Measurements from ENCODE around the gene ETV6. TPM values are rescaled to one million over a fixed set of nuclear protein-coding genes. Genes with fewer than 3 reads are reported as not detected.

ETV6 gene
- total and polyA plus RNA-seq, 2 of the 8 experiments (the other 6 are each of a cell fraction or from before 2014, with no cell fraction given) = 5.5 to 23.9 TPM

DNA sequence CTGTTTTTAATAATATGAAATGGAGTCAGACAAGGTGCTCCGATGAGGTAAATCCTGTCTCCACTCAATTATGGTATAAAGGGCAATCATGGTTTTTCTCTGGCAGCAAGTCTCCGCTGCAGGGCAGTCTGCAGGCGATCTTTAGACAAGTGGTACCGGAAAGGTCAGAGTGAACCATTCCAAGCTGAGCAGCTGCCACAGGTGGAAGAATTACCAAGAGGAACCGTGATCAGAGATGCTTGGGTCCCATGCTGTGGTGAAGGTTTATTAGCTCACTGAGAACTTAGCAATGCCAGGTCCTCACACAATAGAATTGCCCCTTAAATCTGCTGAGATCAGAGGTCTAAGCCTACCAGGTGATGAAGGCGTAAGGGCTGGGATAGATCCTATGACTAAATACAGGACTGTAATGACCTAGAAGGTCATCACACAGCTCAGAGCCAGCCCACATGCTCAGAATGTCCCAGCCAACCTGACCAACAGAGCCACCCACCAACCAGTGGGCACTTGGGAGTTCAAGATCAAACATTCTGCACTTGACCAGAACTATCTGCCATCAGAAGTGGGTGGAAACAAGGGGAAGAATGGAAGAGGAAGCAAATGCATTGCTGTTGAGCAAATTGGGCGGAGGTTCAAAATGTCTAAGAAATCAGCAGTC, 246.1 kb downstream of the ETV6 start:
- H3K14ac ChIP-seq (ENCODE audit: insufficient read length) = no peak overlapping the region
- no peak overlapping the region for H4K91ac ChIP-seq (replicated peaks; ENCODE audit: insufficient read length, low read length)
- H3K18ac ChIP-seq (ENCODE audit: extremely low read depth, low read length) = no peak overlapping the region
- H3K27me3 ChIP-seq (replicated peaks in 1 of 4; ENCODE audit: control insufficient read depth in 3 of 4, extremely low read depth in 1 of 4, insufficient read depth in 3 of 4, low read length in 3 of 4) = no peaks in the 10 kb centered on the region
- peaks cover 0 to 3% (median 0%) of the 10 kb centered on the region in 4 experiments; a peak in 2 of 7 replicates for H3K4me1 ChIP-seq (replicated peaks in 1 of 4; ENCODE audit: control insufficient read depth in 3 of 4, insufficient read depth in 4 of 4, low read length in 3 of 4)
- no peaks in the 10 kb centered on the region; a peak in 1 of 8 replicates for H3K36me3 ChIP-seq (ENCODE audit: control insufficient read depth in 2 of 4, insufficient read depth in 4 of 4, low read length in 3 of 4)
- WGBS, 2 experiments (ENCODE audit: extremely low coverage in 1 of 2, insufficient coverage in 1 of 2, insufficient read length in 1 of 2, insufficient replicate concordance in 2 of 2, low coverage in 1 of 2, low lambda C conversion rate in 2 of 2, missing lambda C conversion rate in 1 of 2) = 92% methylated on average over 7 of the region's 7 CpGs; no CpG with 5 or more reads in 1 of the 2 experiments
- no peak overlapping the region for H4K8ac ChIP-seq (ENCODE audit: extremely low read depth, insufficient read depth, low read length)
- H4K5ac ChIP-seq (ENCODE audit: insufficient read length, low read depth, low read length) = no peak overlapping the region
- no peak overlapping the region; a peak in 1 of 7 replicates for H3K9ac ChIP-seq (replicated peaks in 1 of 4; ENCODE audit: extremely low read depth in 1 of 4, low read depth in 3 of 4, low read length in 3 of 4)
- no peaks in the 10 kb centered on the region for H3K23me2 ChIP-seq (ENCODE audit: low read depth, low read length)
- no peak overlapping the region for H3K4me2 ChIP-seq (ENCODE audit: insufficient read depth in 1 of 2, low read depth in 2 of 2, low read length in 2 of 2)
- no peak overlapping the region for H3K4me3 ChIP-seq (ENCODE audit: extremely low read depth in 1 of 4, insufficient read depth in 2 of 4, low read depth in 3 of 4, low read length in 4 of 4)
- no peak overlapping the region for H3K4ac ChIP-seq (replicated peaks; ENCODE audit: insufficient read length, low read depth, low read length)
- no peak overlapping the region for H2AK5ac ChIP-seq (ENCODE audit: low read depth, low read length)
- no peak for DNase-seq (ENCODE audit: low read depth in 1 of 2, low spot score in 2 of 2)
- ChIA-PET CTCF (ENCODE audit: partially characterized antibody) (interaction anchor here (1.0 kb wide), 1 partner anchor 140 kb away, joined by 3 read pairs; no protein-coding TSS in a partner anchor), POLR2A (ENCODE audit: partially characterized antibody) (interaction anchor here (0.5 kb wide), 1 partner anchor 31 kb away, joined by 3 read pairs; no protein-coding TSS in a partner anchor)
- no peak overlapping the region for H2AFZ ChIP-seq (ENCODE audit: low read length)
- no peak overlapping the region for H3K56ac ChIP-seq (replicated peaks; ENCODE audit: insufficient read length, low read depth, low read length)
- H3K27ac ChIP-seq (ENCODE audit: low read depth, low read length) = no peak overlapping the region
- no peak for FAIRE-seq
- 0 out of 2 replicates have a peak overlapping the region, but pooled peaks have one; percentile 26 for H2BK15ac ChIP-seq (ENCODE audit: low read length)
- H3K79me1 ChIP-seq (ENCODE audit: low read depth, low read length) = no peaks in the 10 kb centered on the region
- H3K79me2 ChIP-seq (ENCODE audit: control insufficient read depth in 1 of 2, insufficient read depth in 2 of 2, low read length in 2 of 2) = no peaks in the 10 kb centered on the region
- H3K23ac ChIP-seq (ENCODE audit: insufficient read length) = no peak overlapping the region
- no peak overlapping the region for H2BK5ac ChIP-seq (ENCODE audit: low read depth, low read length)
- H3K9me3 ChIP-seq (ENCODE audit: insufficient read depth in 2 of 2, low read depth in 1 of 2, low read length in 1 of 2) = no peaks in the 10 kb centered on the region
- H2BK12ac ChIP-seq (ENCODE audit: low read depth, low read length) = no peak overlapping the region
- H2BK20ac ChIP-seq (ENCODE audit: low read length) = no peak overlapping the region
- H4K20me1 ChIP-seq (replicated peaks in 1 of 2; ENCODE audit: control insufficient read depth in 1 of 2, insufficient read depth in 2 of 2, low read length in 2 of 2) = no peaks in the 10 kb centered on the region
- H2BK120ac ChIP-seq (replicated peaks; ENCODE audit: low read depth, low read length) = no peak overlapping the region
- TF ChIP-seq EZH2 (IDR thresholded peaks at IDR 0.05; ENCODE audit: low read depth, low read length, severe bottlenecking) = no peak
- TF ChIP-seq POLR2A (IDR thresholded peaks at IDR 0.05; ENCODE audit: control extremely low read depth in 1 of 2, low read depth in 2 of 2, low read length in 2 of 2) = no peak
- no peak for TF ChIP-seq SUZ12 (IDR thresholded peaks at IDR 0.05; ENCODE audit: low read length)
- TF ChIP-seq HDAC2 (IDR thresholded peaks at IDR 0.05; ENCODE audit: borderline replicate concordance in 1 of 2, low read depth in 2 of 2, low read length in 2 of 2) = no peak
- no peak for TF ChIP-seq CREB1 (IDR thresholded peaks at IDR 0.05)
- no peak for TF ChIP-seq EGR1 (IDR thresholded peaks at IDR 0.05; ENCODE audit: borderline replicate concordance, low read depth, low read length)
- TF ChIP-seq JUN (IDR thresholded peaks at IDR 0.05; ENCODE audit: low read depth, low read length) = no peak
- no peak for TF ChIP-seq BCL11A (IDR thresholded peaks at IDR 0.05; ENCODE audit: low read depth in 2 of 2, low read length in 2 of 2)
- no peak for TF ChIP-seq SP4 (IDR thresholded peaks at IDR 0.05; ENCODE audit: low read length)
- TF ChIP-seq TCF12 (IDR thresholded peaks at IDR 0.05; ENCODE audit: low read depth, low read length) = no peak
- TF ChIP-seq USF2 (IDR thresholded peaks at IDR 0.05; ENCODE audit: low read length) = no peak
- no peak for TF ChIP-seq KDM5A (IDR thresholded peaks at IDR 0.05; ENCODE audit: low read length)

Measured in H1 (cell line).